Nephron progenitor cell (in vitro differentiated cells): ENCODE results near the gene SMYD4.

Source experiments
- DNase-seq: peaks from one replicate; pipeline ENCODE4 v3.0.0; 2021
- H3K27ac Mint-ChIP-seq: 2 replicates; pipeline ENCODE4 v1.8.0; 2021; ENCODE audit warnings: mild to moderate bottlenecking, moderate library complexity, mixed read lengths
- H3K27me3 Mint-ChIP-seq: 2 replicates; pipeline ENCODE4 v1.8.0; 2021; ENCODE audit warnings: mild to moderate bottlenecking, low read depth, mixed read lengths; ENCODE audit not compliant: poor library complexity
- H3K36me3 Mint-ChIP-seq: 2 replicates; pipeline ENCODE4 v1.8.0; 2021; ENCODE audit warnings: low read depth, mixed read lengths
- H3K4me1 Mint-ChIP-seq: 2 replicates; pipeline ENCODE4 v1.8.0; 2021; ENCODE audit warnings: mixed read lengths
- H3K4me3 Mint-ChIP-seq: 2 replicates; pipeline ENCODE4 v1.8.0; 2021; ENCODE audit warnings: mild to moderate bottlenecking, moderate library complexity, mixed read lengths
- H3K9me3 Mint-ChIP-seq: 2 replicates; pipeline ENCODE4 v1.8.0; 2021; ENCODE audit warnings: mild to moderate bottlenecking, moderate library complexity, mixed read lengths
- CTCF ChIP-seq: fragments of 200-600 bp; sonication (generic); IDR thresholded peaks from 2 replicates; pipeline ENCODE4 v1.5.0; 2021; ENCODE audit warnings: antibody characterized with exemption

The SMYD4 gene

GRCh38 chr17:1732833-1733321 lies 96.8 kb downstream of the SMYD4 start:
- peaks cover 50% of the 10 kb centered on the region for H3K4me1 Mint-ChIP-seq
- H3K27me3 Mint-ChIP-seq, result no peaks in the 10 kb centered on the region
- H3K27ac Mint-ChIP-seq, result no peak overlapping the region

GRCh38 chr17:1732241-1732832 lies 97.4 kb downstream of the SMYD4 start:
- Mint-ChIP-seq H3K27ac (no peak overlapping the region), H3K9me3 (no peaks in the 10 kb centered on the region), H3K4me3 (no peak overlapping the region), H3K27me3 (no peaks in the 10 kb centered on the region), H3K36me3 (peaks cover 5% of the 10 kb centered on the region), H3K4me1 (peaks cover 44% of the 10 kb centered on the region)
- no peak for DNase-seq
- no peak for TF ChIP-seq CTCF

More at GRCh38 chr17:1732833-1733321, 96.8 kb downstream of the SMYD4 start:
- TF ChIP-seq CTCF, result no peak
- H3K4me3 Mint-ChIP-seq, result no peak overlapping the region
- no peak for DNase-seq
- peaks cover under 1% of the 10 kb centered on the region for H3K9me3 Mint-ChIP-seq
- H3K36me3 Mint-ChIP-seq, result peaks cover 6% of the 10 kb centered on the region

- Mint-ChIP-seq H3K4me3 (no peak overlapping the region), H3K27ac (no peak overlapping the region), H3K27me3 (no peaks in the 10 kb centered on the region), H3K4me1 (peaks cover 33% of the 10 kb centered on the region), H3K36me3 (no peaks in the 10 kb centered on the region), H3K9me3 (no peaks in the 10 kb centered on the region)
- DNase-seq, result no peak
- TF ChIP-seq CTCF, result no peak
Observed at GRCh38 chr17:1731194-1731506, 98.6 kb downstream of the SMYD4 start.

- DNase-seq, result no peak
- no peaks in the 10 kb centered on the region for H3K27me3 Mint-ChIP-seq
Observed at GRCh38 chr17:1730326-1731193, 99.1 kb downstream of the SMYD4 start.

GRCh38 chr17:1729966-1730325 lies 99.8 kb downstream of the SMYD4 start:
- no peak for TF ChIP-seq CTCF
- Mint-ChIP-seq H3K27ac (peak overlapping the region; percentile 92), H3K4me1 (peaks cover 25% of the 10 kb centered on the region), H3K27me3 (no peaks in the 10 kb centered on the region), H3K4me3 (no peak overlapping the region), H3K9me3 (no peaks in the 10 kb centered on the region), H3K36me3 (no peaks in the 10 kb centered on the region)
- DNase-seq, result no peak

More at GRCh38 chr17:1730326-1731193, 99.1 kb downstream of the SMYD4 start:
- no peak overlapping the region for H3K27ac Mint-ChIP-seq
- no peak overlapping the region for H3K4me3 Mint-ChIP-seq
- no peak for TF ChIP-seq CTCF
- H3K4me1 Mint-ChIP-seq, result peaks cover 27% of the 10 kb centered on the region
- no peaks in the 10 kb centered on the region for H3K36me3 Mint-ChIP-seq
- no peaks in the 10 kb centered on the region for H3K9me3 Mint-ChIP-seq
